Neural progenitor cell (in vitro differentiated cells): ENCODE data around the gene FZD10. TPM values are rescaled to one million over a fixed set of nuclear protein-coding genes. Genes with fewer than 3 reads are reported as not detected.

Experiments
- DNase-seq: peaks from one replicate; pipeline ENCODE4 v3.0.0-alpha.2; 2016; ENCODE audit warnings: low spot score
- H2AFZ ChIP-seq: fragments of 200-600 bp; sonication (generic); replicated peaks from 2 replicates; pipeline ENCODE4 v1.6.1; 2016; ENCODE audit warnings: antibody characterized with exemption
- H3F3A ChIP-seq: fragments of 200-600 bp; sonication (generic); 2 replicates; pipeline ENCODE4 v1.6.1; 2016; ENCODE audit warnings: antibody characterized with exemption, low read depth
- H3K27ac ChIP-seq: fragments of 200-600 bp; sonication (generic); 2 replicates; pipeline ENCODE4 v1.5.1; 2016; ENCODE audit warnings: mild to moderate bottlenecking
- H3K27me3 ChIP-seq: fragments of 200-600 bp; sonication (generic); 2 replicates; pipeline ENCODE4 v1.6.1; 2016; ENCODE audit warnings: mild to moderate bottlenecking, moderate library complexity
- H3K36me3 ChIP-seq: fragments of 200-600 bp; sonication (generic); 2 replicates; pipeline ENCODE4 v1.5.1; 2016
- H3K4me1 ChIP-seq: fragments of 200-600 bp; sonication (generic); 2 replicates; pipeline ENCODE4 v1.6.1; 2016; ENCODE audit warnings: mixed run types
- H3K4me2 ChIP-seq: fragments of 200-600 bp; sonication (generic); 2 replicates; pipeline ENCODE4 v1.6.1; 2016
- H3K4me3 ChIP-seq: fragments of 200-600 bp; sonication (generic); 2 replicates; pipeline ENCODE4 v1.5.1; 2016
- H3K79me2 ChIP-seq: fragments of 200-600 bp; sonication (generic); 2 replicates; pipeline ENCODE4 v1.6.1; 2016; ENCODE audit warnings: low read depth
- H3K9ac ChIP-seq: fragments of 200-600 bp; sonication (generic); 2 replicates; pipeline ENCODE4 v1.6.1; 2016
- H3K9me3 ChIP-seq: fragments of 200-600 bp; sonication (generic); 2 replicates; pipeline ENCODE4 v1.5.1; 2016; ENCODE audit warnings: low read depth
- H4K20me1 ChIP-seq: fragments of 200-600 bp; sonication (generic); 2 replicates; pipeline ENCODE4 v1.6.1; 2016; ENCODE audit warnings: low read depth
- H3K27ac Mint-ChIP-seq: 3 replicates; pipeline ENCODE4 v1.8.0; 2021; ENCODE audit warnings: mixed read lengths
- H3K27me3 Mint-ChIP-seq: 2 replicates; pipeline ENCODE4 v1.8.0; 2022; ENCODE audit warnings: low read depth, mild to moderate bottlenecking, inconsistent platforms, moderate library complexity, mixed read lengths; ENCODE audit not compliant: insufficient read depth
- H3K36me3 Mint-ChIP-seq: 3 replicates; pipeline ENCODE4 v1.8.0; 2021; ENCODE audit warnings: mixed read lengths
- H3K4me1 Mint-ChIP-seq: 3 replicates; pipeline ENCODE4 v1.8.0; 2021; ENCODE audit warnings: mixed read lengths
- H3K4me3 Mint-ChIP-seq: 3 replicates; pipeline ENCODE4 v1.8.0; 2021; ENCODE audit warnings: mild to moderate bottlenecking, moderate library complexity, mixed read lengths
- H3K9me3 Mint-ChIP-seq: 3 replicates; pipeline ENCODE4 v1.8.0; 2020; ENCODE audit warnings: mixed read lengths
- EZH2 ChIP-seq: fragments of 200-600 bp; sonication (generic); IDR thresholded peaks from 2 replicates; pipeline ENCODE4 v1.6.1; 2017; ENCODE audit warnings: antibody characterized with exemption, mild to moderate bottlenecking, moderate library complexity
- EZH2phosphoT487 ChIP-seq: fragments of 200-600 bp; sonication (generic); IDR thresholded peaks from 2 replicates; pipeline ENCODE4 v1.6.1; 2017; ENCODE audit warnings: antibody characterized with exemption
- total RNA-seq: library from RNA; depleted of rRNA; stranded (reverse); fragments of >200 nt; gene quantifications from 2 replicates; pipeline ENCODE4 v1.2.3, GENCODE V29; 2015; ENCODE audit warnings: low replicate concordance
- TF ChIP-seq, protein P1 (sequence below): fragments of 200-600 bp; sonication (generic); IDR thresholded peaks from 2 replicates; pipeline ENCODE4 v1.5.1; 2017; ENCODE audit warnings: antibody characterized with exemption, mild to moderate bottlenecking

The FZD10 gene
- total RNA-seq, 1 donor from 2014 or later: 0.11 TPM

- peak overlapping the region; percentile 64 for H3K27ac Mint-ChIP-seq
- Histone ChIP-seq H3K4me3 (no peak overlapping the region), H2AFZ (no peak overlapping the region), H3K36me3 (no peaks in the 10 kb centered on the region), H3K9me3 (no peaks in the 10 kb centered on the region), H3K9ac (no peak overlapping the region), H3K4me2 (no peak overlapping the region), H4K20me1 (no peaks in the 10 kb centered on the region), H3K27ac (no peak overlapping the region), H3K79me2 (no peaks in the 10 kb centered on the region), H3F3A (no peaks in the 10 kb centered on the region), H3K4me1 (peaks cover 14% of the 10 kb centered on the region), H3K27me3 (peaks cover 19% of the 10 kb centered on the region)
- no peaks in the 10 kb centered on the region for H3K36me3 Mint-ChIP-seq
- H3K4me3 Mint-ChIP-seq: no peak overlapping the region
- peaks cover 41% of the 10 kb centered on the region for H3K4me1 Mint-ChIP-seq
- peaks cover 3% of the 10 kb centered on the region for H3K9me3 Mint-ChIP-seq
- TF ChIP-seq EZH2 (no peak), EZH2phosphoT487 (no peak)
- TF ChIP-seq, protein P1, sequence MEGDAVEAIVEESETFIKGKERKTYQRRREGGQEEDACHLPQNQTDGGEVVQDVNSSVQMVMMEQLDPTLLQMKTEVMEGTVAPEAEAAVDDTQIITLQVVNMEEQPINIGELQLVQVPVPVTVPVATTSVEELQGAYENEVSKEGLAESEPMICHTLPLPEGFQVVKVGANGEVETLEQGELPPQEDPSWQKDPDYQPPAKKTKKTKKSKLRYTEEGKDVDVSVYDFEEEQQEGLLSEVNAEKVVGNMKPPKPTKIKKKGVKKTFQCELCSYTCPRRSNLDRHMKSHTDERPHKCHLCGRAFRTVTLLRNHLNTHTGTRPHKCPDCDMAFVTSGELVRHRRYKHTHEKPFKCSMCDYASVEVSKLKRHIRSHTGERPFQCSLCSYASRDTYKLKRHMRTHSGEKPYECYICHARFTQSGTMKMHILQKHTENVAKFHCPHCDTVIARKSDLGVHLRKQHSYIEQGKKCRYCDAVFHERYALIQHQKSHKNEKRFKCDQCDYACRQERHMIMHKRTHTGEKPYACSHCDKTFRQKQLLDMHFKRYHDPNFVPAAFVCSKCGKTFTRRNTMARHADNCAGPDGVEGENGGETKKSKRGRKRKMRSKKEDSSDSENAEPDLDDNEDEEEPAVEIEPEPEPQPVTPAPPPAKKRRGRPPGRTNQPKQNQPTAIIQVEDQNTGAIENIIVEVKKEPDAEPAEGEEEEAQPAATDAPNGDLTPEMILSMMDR: no peak
- peaks cover 13% of the 10 kb centered on the region for H3K27me3 Mint-ChIP-seq
- no peak for DNase-seq
Measured at GRCh38 chr12:130119241-130119861, 42.9 kb upstream of the FZD10 start.

DNA sequence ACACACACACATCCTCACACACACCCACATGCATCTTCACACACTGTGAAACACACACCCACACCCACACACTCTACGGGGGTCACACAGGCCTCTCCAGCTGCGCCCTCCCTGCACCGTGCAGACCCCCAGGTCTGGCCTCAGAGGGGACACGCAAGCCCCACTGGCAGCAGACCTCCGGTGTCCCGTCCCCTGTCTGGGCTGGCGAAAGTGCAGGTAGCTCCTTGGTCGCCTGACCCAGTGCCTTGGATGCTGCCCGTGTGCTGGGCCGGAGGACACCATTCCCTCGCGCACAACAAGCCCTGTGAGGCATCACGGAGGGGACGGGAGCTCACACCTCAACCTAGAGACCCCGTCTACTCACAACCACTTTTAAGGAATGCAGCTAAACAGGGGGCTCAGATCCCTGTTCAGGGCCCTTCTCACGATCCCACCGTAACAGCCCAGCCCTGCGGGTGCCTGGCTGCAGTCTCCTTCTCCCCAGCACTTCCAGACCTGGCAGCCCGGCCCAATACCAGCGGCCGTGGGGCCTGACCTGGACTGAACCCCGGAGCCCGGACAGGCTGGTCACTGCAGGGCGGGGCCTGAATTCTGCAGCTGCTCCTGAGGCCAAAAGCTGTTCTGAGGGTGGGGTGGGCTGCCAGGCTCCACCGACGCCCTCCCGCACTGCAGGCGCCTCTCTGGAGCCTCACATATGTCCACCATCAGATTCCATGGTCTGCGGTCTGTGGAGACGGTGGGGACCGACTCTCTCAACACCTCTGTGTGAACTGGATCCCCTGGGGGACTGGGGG lies 42.1 kb upstream of the FZD10 start:
- TF ChIP-seq EZH2phosphoT487 (no peak), EZH2 (no peak)
- TF ChIP-seq, protein P1: no peak
- peaks cover 41% of the 10 kb centered on the region for H3K4me1 Mint-ChIP-seq
- H3K9ac ChIP-seq: no peak overlapping the region
- no peak overlapping the region for H3K4me3 ChIP-seq
- H3K36me3 Mint-ChIP-seq: no peaks in the 10 kb centered on the region
- DNase-seq: no peak
- H3K27ac ChIP-seq: no peak overlapping the region
- no peak overlapping the region for H3K4me2 ChIP-seq
- no peaks in the 10 kb centered on the region for H3K36me3 ChIP-seq
- no peak overlapping the region for H2AFZ ChIP-seq
- H3K9me3 Mint-ChIP-seq: peaks cover 3% of the 10 kb centered on the region
- H3K27me3 ChIP-seq: peaks cover 19% of the 10 kb centered on the region
- H3K9me3 ChIP-seq: no peaks in the 10 kb centered on the region
- H3K4me3 Mint-ChIP-seq: no peak overlapping the region
- H3K27me3 Mint-ChIP-seq: peaks cover 13% of the 10 kb centered on the region
- H3K4me1 ChIP-seq: peaks cover 14% of the 10 kb centered on the region
- H4K20me1 ChIP-seq: no peaks in the 10 kb centered on the region
- H3F3A ChIP-seq: no peaks in the 10 kb centered on the region
- H3K27ac Mint-ChIP-seq: peak overlapping the region; percentile 64
- no peaks in the 10 kb centered on the region for H3K79me2 ChIP-seq

- TF ChIP-seq, protein P1: no peak
- Histone ChIP-seq H4K20me1 (no peaks in the 10 kb centered on the region), H3F3A (no peaks in the 10 kb centered on the region), H3K79me2 (no peaks in the 10 kb centered on the region), H3K36me3 (no peaks in the 10 kb centered on the region), H2AFZ (no peak overlapping the region), H3K4me2 (no peak overlapping the region), H3K9ac (no peak overlapping the region), H3K27me3 (peaks cover 19% of the 10 kb centered on the region), H3K27ac (no peak overlapping the region), H3K4me1 (peaks cover 14% of the 10 kb centered on the region), H3K9me3 (no peaks in the 10 kb centered on the region), H3K4me3 (no peak overlapping the region)
- no peaks in the 10 kb centered on the region for H3K36me3 Mint-ChIP-seq
- no peak overlapping the region for H3K27ac Mint-ChIP-seq
- H3K27me3 Mint-ChIP-seq: peaks cover 18% of the 10 kb centered on the region
- H3K4me3 Mint-ChIP-seq: no peak overlapping the region
- DNase-seq: no peak
- H3K4me1 Mint-ChIP-seq: peaks cover 40% of the 10 kb centered on the region
- H3K9me3 Mint-ChIP-seq: peaks cover 3% of the 10 kb centered on the region
Measured at GRCh38 chr12:130121226-130122000, 40.9 kb upstream of the FZD10 start.
